Neural cell (in vitro differentiated cells): ENCODE data around the gene RCVRN. TPM values are rescaled to one million over a fixed set of nuclear protein-coding genes. Genes with fewer than 3 reads are reported as not detected.

Experiments used
- H2AFZ ChIP-seq: fragments of 200-600, 300-800 bp; sonication (generic), shearing (Covaris generic); 2 replicates; pipeline ENCODE4 v1.6.0; 2014; ENCODE audit warnings: low read depth, mild to moderate bottlenecking, antibody characterized with exemption, low read length, moderate library complexity
- H3F3A ChIP-seq: fragments of 200-600 bp; shearing (Covaris generic); 2 replicates; pipeline ENCODE4 v1.6.1; 2016; ENCODE audit warnings: mild to moderate bottlenecking, moderate library complexity, mixed read lengths, antibody characterized with exemption, low read length; ENCODE audit not compliant: insufficient read depth, poor library complexity, severe bottlenecking
- H3K27ac ChIP-seq: fragments of 200-600, 300-800 bp; sonication (generic), shearing (Covaris generic); 2 replicates; pipeline ENCODE4 v1.5.1; 2014; ENCODE audit warnings: mild to moderate bottlenecking, low read length, moderate library complexity
- H3K27me3 ChIP-seq: fragments of 300-800, 200-600 bp; sonication (generic), shearing (Covaris generic); 2 replicates; pipeline ENCODE4 v1.6.0; 2014; ENCODE audit warnings: mild to moderate bottlenecking, low read depth, low read length, moderate library complexity; ENCODE audit not compliant: insufficient read depth
- H3K36me3 ChIP-seq: fragments of 300-800, 200-600 bp; sonication (generic), shearing (Covaris generic); 2 replicates; pipeline ENCODE4 v1.5.1; 2014; ENCODE audit warnings: mild to moderate bottlenecking, antibody characterized with exemption, low read length, moderate library complexity; ENCODE audit not compliant: insufficient read depth
- H3K4me2 ChIP-seq: fragments of 300-800, 200-600 bp; sonication (generic), shearing (Covaris generic); 2 replicates; pipeline ENCODE4 v1.6.0; 2014; ENCODE audit warnings: mild to moderate bottlenecking, low read length
- H3K4me3 ChIP-seq: fragments of 300-800, 200-600 bp; sonication (generic), shearing (Covaris generic); 2 replicates; pipeline ENCODE4 v1.5.1; 2014; ENCODE audit warnings: mild to moderate bottlenecking, low read length, moderate library complexity
- H3K79me2 ChIP-seq: fragments of 200-600 bp; shearing (Covaris generic); replicated peaks from 2 replicates; pipeline ENCODE4 v1.6.0; 2014; ENCODE audit warnings: mild to moderate bottlenecking, low read length, moderate library complexity; ENCODE audit not compliant: insufficient read depth
- H3K9ac ChIP-seq: fragments of 300-800, 200-600 bp; sonication (generic), shearing (Covaris generic); 2 replicates; pipeline ENCODE4 v1.6.1; 2016; ENCODE audit warnings: mild to moderate bottlenecking, low read length, mixed read lengths
- H3K9me2 ChIP-seq: fragments of 200-600 bp; shearing (Covaris generic); 2 replicates; pipeline ENCODE4 v1.6.1; 2016; ENCODE audit warnings: mild to moderate bottlenecking, low read length, mixed read lengths; ENCODE audit not compliant: insufficient read depth
- H3K9me3 ChIP-seq: fragments of 200-600, 300-800 bp; sonication (generic), shearing (Covaris generic); 2 replicates; pipeline ENCODE4 v1.6.1; 2016; ENCODE audit warnings: mild to moderate bottlenecking, mixed run types, low read length, moderate library complexity, mixed read lengths
- H4K20me1 ChIP-seq: fragments of 200-600 bp; shearing (Covaris generic); 2 replicates; pipeline ENCODE4 v1.6.1; 2016; ENCODE audit warnings: mild to moderate bottlenecking, mixed run types; ENCODE audit not compliant: insufficient read depth
- CTCF ChIP-seq: fragments of 450-650 bp; IDR thresholded peaks from 2 replicates; pipeline ENCODE4 v1.5.1; 2014; ENCODE audit warnings: antibody characterized with exemption, mild to moderate bottlenecking, moderate library complexity; ENCODE audit not compliant: poor library complexity, severe bottlenecking
- EP300 ChIP-seq: fragments of 450-650 bp; conservative IDR thresholded peaks from 2 replicates; pipeline ENCODE4 v1.6.1; 2014; ENCODE audit warnings: antibody characterized with exemption, mild to moderate bottlenecking, moderate library complexity; ENCODE audit not compliant: poor library complexity, severe bottlenecking
- EZH2 ChIP-seq: fragments of 200-600, 300-800 bp; shearing (Covaris generic), sonication (generic); IDR thresholded peaks from 2 replicates; pipeline ENCODE4 v1.6.1; 2014; ENCODE audit warnings: antibody characterized with exemption, low read length, borderline replicate concordance, mild to moderate bottlenecking; ENCODE audit not compliant: insufficient read depth, poor library complexity, severe bottlenecking
- MXI1 ChIP-seq: fragments of 450-650 bp; conservative IDR thresholded peaks from 2 replicates; pipeline ENCODE4 v1.6.1; 2014; ENCODE audit warnings: antibody characterized with exemption, mild to moderate bottlenecking; ENCODE audit not compliant: poor library complexity, severe bottlenecking
- POLR2AphosphoS5 ChIP-seq: IDR thresholded peaks from 2 replicates; pipeline ENCODE4 v1.6.1; 2012
- RAD21 ChIP-seq: fragments of 450-650 bp; conservative IDR thresholded peaks from 2 replicates; pipeline ENCODE4 v1.6.1; 2014; ENCODE audit warnings: antibody characterized with exemption, mild to moderate bottlenecking, moderate library complexity
- REST ChIP-seq: IDR thresholded peaks from 2 replicates; pipeline ENCODE4 v1.6.1; 2012; ENCODE audit warnings: borderline replicate concordance
- SMC3 ChIP-seq: fragments of 450-650 bp; conservative IDR thresholded peaks from 2 replicates; pipeline ENCODE4 v1.6.1; 2014; ENCODE audit warnings: antibody characterized with exemption, mild to moderate bottlenecking, moderate library complexity; ENCODE audit not compliant: poor library complexity
- TAF1 ChIP-seq: IDR thresholded peaks from 2 replicates; pipeline ENCODE4 v1.6.1; 2012; ENCODE audit warnings: low read depth
- polyA plus RNA-seq: library from polyadenylated mRNA; depleted of rRNA; stranded (reverse); fragments of >200 nt; gene quantifications from 2 replicates; pipeline ENCODE4 v1.2.3, GENCODE V29; 2014

RCVRN gene
- polyA plus RNA-seq, 1 donor from 2014 or later, result 1.1 TPM

GRCh38 chr17:9940841-9941240 lies 35.8 kb upstream of the RCVRN start:
- Histone ChIP-seq H3K9ac (no peak overlapping the region), H3K4me3 (no peak overlapping the region), H3K27ac (no peak overlapping the region), H3K4me2 (no peak overlapping the region), H3F3A (no peaks in the 10 kb centered on the region), H2AFZ (no peak overlapping the region), H3K79me2 (no peaks in the 10 kb centered on the region), H3K9me3 (peaks cover 5% of the 10 kb centered on the region), H3K9me2 (no peaks in the 10 kb centered on the region), H4K20me1 (no peaks in the 10 kb centered on the region), H3K27me3 (no peaks in the 10 kb centered on the region), H3K36me3 (peaks cover 7% of the 10 kb centered on the region)
- no peak for TF ChIP-seq MXI1
- TF ChIP-seq EP300, result no peak
- no peak for TF ChIP-seq REST
- TF ChIP-seq CTCF, result no peak
- TF ChIP-seq EZH2, result no peak
- TF ChIP-seq POLR2AphosphoS5, result no peak
- TF ChIP-seq TAF1, result no peak
- no peak for TF ChIP-seq SMC3

GRCh38 chr17:9938764-9939163 lies 33.7 kb upstream of the RCVRN start:
- Histone ChIP-seq H3F3A (no peaks in the 10 kb centered on the region), H2AFZ (no peak overlapping the region), H3K36me3 (peaks cover 7% of the 10 kb centered on the region), H3K9me2 (no peaks in the 10 kb centered on the region), H3K9me3 (peaks cover 5% of the 10 kb centered on the region), H3K27me3 (no peaks in the 10 kb centered on the region), H3K79me2 (no peaks in the 10 kb centered on the region), H3K27ac (no peak overlapping the region), H4K20me1 (no peaks in the 10 kb centered on the region), H3K9ac (no peak overlapping the region), H3K4me3 (no peak overlapping the region), H3K4me2 (no peak overlapping the region)
- TF ChIP-seq MXI1 (no peak), TAF1 (no peak), EP300 (no peak), SMC3 (no peak), POLR2AphosphoS5 (no peak)

GRCh38 chr17:9937901-9938300 lies 32.8 kb upstream of the RCVRN start:
- no peak for TF ChIP-seq RAD21
- no peak for TF ChIP-seq REST
- no peak for TF ChIP-seq EZH2
- TF ChIP-seq EP300, result no peak
- TF ChIP-seq MXI1, result no peak
- no peak for TF ChIP-seq SMC3
- TF ChIP-seq POLR2AphosphoS5, result no peak
- TF ChIP-seq TAF1, result no peak
- no peak for TF ChIP-seq CTCF

More at GRCh38 chr17:9937901-9938300, 32.8 kb upstream of the RCVRN start:
- Histone ChIP-seq H3K27me3 (no peaks in the 10 kb centered on the region), H3K4me3 (no peak overlapping the region), H3K27ac (no peak overlapping the region), H3K9me3 (peaks cover 5% of the 10 kb centered on the region), H3F3A (no peaks in the 10 kb centered on the region), H3K9me2 (no peaks in the 10 kb centered on the region), H3K79me2 (no peaks in the 10 kb centered on the region), H4K20me1 (no peaks in the 10 kb centered on the region), H3K9ac (no peak overlapping the region), H3K36me3 (peaks cover 7% of the 10 kb centered on the region), H3K4me2 (no peak overlapping the region), H2AFZ (no peak overlapping the region)
